T-helper 2 cell treated with Interferon-gamma antibody and Interleukin-4, amounts not matched to agents 5 μg/mL and 100 μg/mL, for 36 hours (primary cell): ENCODE measurements around the gene ATPAF2.

Experiments used
- DNase-seq: peaks from one replicate; pipeline ENCODE4 v3.0.0; 2021; ENCODE audit warnings: low spot score
- H3K27ac Mint-ChIP-seq: one replicate; pipeline ENCODE4 v1.8.0; 2021; ENCODE audit warnings: mild to moderate bottlenecking, mixed read lengths
- H3K27me3 Mint-ChIP-seq: one replicate; pipeline ENCODE4 v1.8.0; 2021; ENCODE audit warnings: low read depth, mixed read lengths
- H3K36me3 Mint-ChIP-seq: one replicate; pipeline ENCODE4 v1.8.0; 2021; ENCODE audit warnings: low read depth, mixed read lengths
- H3K4me1 Mint-ChIP-seq: one replicate; pipeline ENCODE4 v1.8.0; 2021; ENCODE audit warnings: low read depth, mixed read lengths
- H3K4me3 Mint-ChIP-seq: one replicate; pipeline ENCODE4 v1.8.0; 2022; ENCODE audit warnings: mild to moderate bottlenecking, moderate library complexity, mixed read lengths
- H3K9me3 Mint-ChIP-seq: one replicate; pipeline ENCODE4 v1.8.0; 2021; ENCODE audit warnings: mixed read lengths

ATPAF2 gene

DNA sequence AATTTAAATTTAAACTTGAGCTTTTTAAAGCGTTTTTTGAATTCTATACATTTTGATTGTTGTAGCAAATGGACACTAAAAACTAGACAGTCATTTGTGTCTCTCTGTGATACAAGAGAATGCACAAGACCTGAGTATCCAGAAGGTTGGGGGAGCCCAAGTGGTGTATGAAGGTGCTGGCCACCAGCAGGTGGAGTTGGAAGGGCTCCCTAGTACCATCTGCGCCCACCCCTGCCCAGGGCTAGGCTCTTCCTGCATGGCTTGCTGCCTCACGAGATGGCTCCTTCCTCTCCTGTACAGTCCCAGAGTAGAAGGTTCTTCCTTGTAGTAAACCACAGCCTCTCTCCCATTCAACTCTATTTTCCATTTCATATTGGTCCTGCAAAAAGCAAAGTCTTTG, 17.2 kb upstream of the ATPAF2 start:
- Mint-ChIP-seq H3K9me3 (no peaks in the 10 kb centered on the region), H3K4me3 (no peak overlapping the region), H3K27me3 (no peaks in the 10 kb centered on the region), H3K36me3 (peaks cover 26% of the 10 kb centered on the region), H3K4me1 (peaks cover 9% of the 10 kb centered on the region), H3K27ac (peak overlapping the region; percentile 5)
- DNase-seq: no peak

DNA sequence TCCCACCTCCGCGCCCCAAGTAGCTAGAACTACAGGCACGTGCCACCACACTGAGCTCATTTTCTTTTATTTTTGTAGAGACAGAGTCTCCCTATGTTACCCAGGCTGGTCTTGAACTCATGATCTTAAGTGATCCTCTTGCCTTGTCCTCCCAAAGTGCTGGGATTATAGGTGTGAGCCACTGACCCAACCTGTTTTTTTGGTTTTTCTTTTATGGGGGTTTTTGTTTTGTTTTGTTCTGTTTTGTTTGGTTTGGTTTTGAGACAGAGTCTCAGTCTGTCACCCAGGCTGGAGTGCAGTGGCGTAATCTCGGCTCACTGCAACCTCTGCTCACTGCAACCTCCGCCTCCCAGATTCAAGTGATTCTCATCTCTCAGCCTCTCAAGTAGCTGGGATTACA, 16.6 kb upstream of the ATPAF2 start:
- H3K27ac Mint-ChIP-seq: no peak overlapping the region
- no peaks in the 10 kb centered on the region for H3K27me3 Mint-ChIP-seq
- peaks cover 26% of the 10 kb centered on the region for H3K36me3 Mint-ChIP-seq
- no peak for DNase-seq
- no peaks in the 10 kb centered on the region for H3K9me3 Mint-ChIP-seq
- no peak overlapping the region for H3K4me3 Mint-ChIP-seq
- peaks cover 7% of the 10 kb centered on the region for H3K4me1 Mint-ChIP-seq

DNA sequence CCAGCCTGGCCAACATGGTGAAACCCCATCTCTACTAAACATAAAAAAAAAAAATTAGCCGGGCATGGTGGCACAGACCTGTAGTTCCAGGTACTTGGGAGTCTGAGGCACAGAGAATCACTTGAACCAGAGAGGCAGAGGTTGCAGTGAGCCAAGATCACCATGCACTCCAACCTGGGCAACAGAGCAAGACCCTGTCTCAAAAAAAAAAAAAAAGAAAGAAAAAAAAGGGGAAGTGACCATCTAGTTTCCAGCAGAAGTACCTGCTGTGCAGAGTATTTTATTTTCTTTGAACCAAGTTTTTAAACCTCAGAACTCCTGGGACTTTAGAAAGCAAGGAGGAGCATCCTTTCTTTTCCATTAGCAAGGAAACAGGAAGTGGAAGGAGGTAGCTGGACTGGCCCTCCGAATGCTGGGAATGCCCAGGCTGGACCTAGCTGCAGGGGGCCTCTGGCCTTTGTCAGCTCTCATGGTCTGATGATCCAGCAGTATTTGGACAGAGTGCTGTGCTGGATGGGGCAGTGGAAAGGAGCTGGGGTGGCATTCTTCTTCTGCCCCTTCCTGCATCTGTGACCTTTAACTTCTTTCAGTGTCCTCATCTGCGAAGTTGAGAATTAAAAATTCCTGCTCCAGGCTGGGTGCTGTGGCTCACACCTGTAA, 6.9 kb upstream of the ATPAF2 start:
- Mint-ChIP-seq H3K4me1 (peaks cover 10% of the 10 kb centered on the region), H3K4me3 (no peak overlapping the region), H3K9me3 (no peaks in the 10 kb centered on the region), H3K27ac (no peak overlapping the region), H3K27me3 (no peaks in the 10 kb centered on the region), H3K36me3 (peaks cover 11% of the 10 kb centered on the region)
- no peak for DNase-seq

DNA sequence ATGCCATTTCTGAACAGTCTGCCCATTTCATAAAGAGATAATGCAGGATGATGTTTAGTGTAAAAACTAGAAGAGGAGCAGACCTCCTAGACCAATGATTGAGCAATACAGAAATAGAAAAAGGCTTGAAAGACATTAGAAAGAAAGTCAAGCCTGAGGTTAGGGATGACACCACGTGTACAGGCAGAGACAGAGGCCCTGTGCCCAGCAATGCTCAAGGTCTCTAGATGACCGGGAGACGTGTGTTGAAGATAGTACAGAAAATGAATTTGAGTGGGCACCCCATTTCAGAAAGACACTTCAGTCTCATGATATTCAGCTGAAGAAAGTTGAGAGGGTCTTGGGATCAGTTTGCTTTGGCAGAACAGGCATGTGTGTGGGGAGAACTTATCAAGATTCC, 5.6 kb upstream of the ATPAF2 start:
- no peak overlapping the region for H3K27ac Mint-ChIP-seq
- no peak overlapping the region for H3K4me3 Mint-ChIP-seq
- peaks cover 18% of the 10 kb centered on the region for H3K4me1 Mint-ChIP-seq
- H3K36me3 Mint-ChIP-seq: peaks cover 11% of the 10 kb centered on the region
- no peaks in the 10 kb centered on the region for H3K9me3 Mint-ChIP-seq
- no peaks in the 10 kb centered on the region for H3K27me3 Mint-ChIP-seq
- no peak for DNase-seq

GRCh38 chr17:18043491-18043890, 4.5 kb upstream of the ATPAF2 start:
- H3K4me1 Mint-ChIP-seq: peaks cover 20% of the 10 kb centered on the region
- H3K27me3 Mint-ChIP-seq: no peaks in the 10 kb centered on the region
- no peak for DNase-seq
- no peaks in the 10 kb centered on the region for H3K9me3 Mint-ChIP-seq
- no peak overlapping the region for H3K4me3 Mint-ChIP-seq
- peaks cover 10% of the 10 kb centered on the region for H3K36me3 Mint-ChIP-seq
- no peak overlapping the region for H3K27ac Mint-ChIP-seq

- Mint-ChIP-seq H3K4me1 (peaks cover 24% of the 10 kb centered on the region), H3K27ac (no peak overlapping the region), H3K4me3 (no peak overlapping the region), H3K9me3 (no peaks in the 10 kb centered on the region), H3K27me3 (no peaks in the 10 kb centered on the region), H3K36me3 (peaks cover 10% of the 10 kb centered on the region)
- no peak for DNase-seq
Observed at GRCh38 chr17:18042983-18043382, 4.0 kb upstream of the ATPAF2 start.

DNA sequence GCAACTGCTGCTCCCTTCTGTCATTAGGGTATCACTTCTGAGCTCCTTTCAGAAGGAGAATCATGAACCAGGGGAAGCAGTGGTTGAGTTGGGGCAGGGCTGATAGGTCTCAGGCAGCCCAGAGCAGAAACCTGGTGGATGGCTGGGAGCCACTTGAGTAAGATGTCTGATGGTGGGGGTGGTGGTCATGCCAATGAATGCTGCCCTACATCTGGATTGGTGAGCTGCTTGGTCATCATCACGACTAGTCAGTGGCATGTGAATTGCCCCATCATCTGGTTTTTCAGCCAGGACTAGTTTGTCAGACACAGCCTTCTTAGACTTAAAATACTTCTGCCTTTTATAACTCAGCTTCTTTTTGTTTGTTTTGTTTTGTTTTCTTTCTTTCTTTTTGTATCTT, 2.8 kb upstream of the ATPAF2 start:
- Mint-ChIP-seq H3K4me1 (peaks cover 33% of the 10 kb centered on the region), H3K9me3 (no peaks in the 10 kb centered on the region), H3K27me3 (no peaks in the 10 kb centered on the region), H3K36me3 (peaks cover 7% of the 10 kb centered on the region), H3K4me3 (peak overlapping the region; percentile 90), H3K27ac (no peak overlapping the region)
- no peak for DNase-seq

DNA sequence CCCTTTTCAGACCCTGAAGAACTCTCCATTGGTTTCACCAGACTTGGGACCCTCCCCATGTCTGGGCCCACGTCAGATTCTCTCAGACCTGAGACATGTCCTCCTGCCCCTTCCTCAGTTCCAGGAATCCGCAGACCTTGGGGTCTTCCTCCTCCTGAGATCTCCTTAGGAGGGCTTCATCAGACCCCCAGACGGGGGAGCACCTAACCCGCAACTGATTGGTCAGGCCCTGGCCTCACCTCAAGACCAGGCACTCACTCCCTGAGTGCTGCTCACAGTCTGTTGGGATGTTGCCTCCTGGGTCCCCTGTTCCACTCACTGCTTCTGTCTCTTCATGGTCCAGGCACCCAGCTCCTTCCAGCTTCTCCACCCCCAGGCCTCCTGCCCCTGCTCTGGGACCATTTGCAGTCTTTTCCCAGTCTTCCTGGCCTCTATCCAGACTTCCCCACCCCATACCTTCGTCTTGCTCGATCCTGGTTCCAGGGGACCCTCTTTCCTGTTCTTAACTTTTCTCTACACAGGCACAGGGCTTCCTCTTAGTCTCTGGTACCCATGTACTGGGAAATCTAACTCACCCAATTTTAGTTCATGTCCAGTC, 1.4 kb upstream of the ATPAF2 start:
- no peak for DNase-seq
- peaks cover 33% of the 10 kb centered on the region for H3K4me1 Mint-ChIP-seq
- peak overlapping the region; percentile 90 for H3K4me3 Mint-ChIP-seq
- no peaks in the 10 kb centered on the region for H3K27me3 Mint-ChIP-seq
- H3K9me3 Mint-ChIP-seq: no peaks in the 10 kb centered on the region
- peaks cover 7% of the 10 kb centered on the region for H3K36me3 Mint-ChIP-seq
- peak overlapping the region; percentile 83 for H3K27ac Mint-ChIP-seq

- Mint-ChIP-seq H3K4me3 (peak overlapping the region; percentile 98), H3K9me3 (no peaks in the 10 kb centered on the region), H3K27ac (peak overlapping the region; percentile 97), H3K4me1 (peaks cover 33% of the 10 kb centered on the region), H3K27me3 (no peaks in the 10 kb centered on the region), H3K36me3 (peaks cover 6% of the 10 kb centered on the region)
- peak; percentile 9 for DNase-seq
Observed at GRCh38 chr17:18039535-18040260, 730 bp upstream of the ATPAF2 start.

- DNase-seq: peak; percentile 18
Observed at GRCh38 chr17:18038149-18038850, 668 bp downstream of the ATPAF2 start.

GRCh38 chr17:18037486-18037885, 1.5 kb downstream of the ATPAF2 start:
- no peaks in the 10 kb centered on the region for H3K27me3 Mint-ChIP-seq
- H3K27ac Mint-ChIP-seq: peak overlapping the region; percentile 97
- H3K9me3 Mint-ChIP-seq: no peaks in the 10 kb centered on the region
- no peak for DNase-seq
- peak overlapping the region; percentile 98 for H3K4me3 Mint-ChIP-seq
- H3K4me1 Mint-ChIP-seq: peaks cover 41% of the 10 kb centered on the region
- H3K36me3 Mint-ChIP-seq: peaks cover 3% of the 10 kb centered on the region

More at GRCh38 chr17:18038149-18038850, 668 bp downstream of the ATPAF2 start:
- no peaks in the 10 kb centered on the region for H3K27me3 Mint-ChIP-seq
- H3K9me3 Mint-ChIP-seq: no peaks in the 10 kb centered on the region
- H3K4me1 Mint-ChIP-seq: peaks cover 37% of the 10 kb centered on the region
- H3K36me3 Mint-ChIP-seq: peaks cover 3% of the 10 kb centered on the region
- H3K27ac Mint-ChIP-seq: peak overlapping the region; percentile 97
- peak overlapping the region; percentile 98 for H3K4me3 Mint-ChIP-seq

DNA sequence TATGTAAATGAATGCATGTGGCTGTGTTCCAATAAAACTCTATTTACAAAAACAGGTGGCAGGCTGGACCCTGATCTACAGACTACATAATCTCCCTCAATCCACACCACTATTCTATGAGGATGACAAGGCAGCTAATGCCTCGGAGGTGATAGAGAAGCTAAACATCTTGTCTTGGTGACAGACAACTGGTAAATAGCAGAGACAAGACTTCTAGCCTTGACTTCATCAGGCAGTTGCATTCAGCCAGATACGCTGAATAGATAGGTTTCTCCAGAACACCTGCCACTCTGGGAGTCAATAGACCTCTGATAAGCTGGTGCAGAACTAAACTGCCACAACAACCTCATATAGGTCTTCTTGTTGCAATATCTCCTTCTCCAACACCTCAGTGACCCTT, 3.3 kb downstream of the ATPAF2 start:
- H3K36me3 Mint-ChIP-seq: peaks cover 3% of the 10 kb centered on the region
- H3K4me1 Mint-ChIP-seq: peaks cover 38% of the 10 kb centered on the region
- H3K4me3 Mint-ChIP-seq: no peak overlapping the region
- H3K27me3 Mint-ChIP-seq: no peaks in the 10 kb centered on the region
- DNase-seq: no peak
- H3K9me3 Mint-ChIP-seq: no peaks in the 10 kb centered on the region
- H3K27ac Mint-ChIP-seq: no peak overlapping the region

DNA sequence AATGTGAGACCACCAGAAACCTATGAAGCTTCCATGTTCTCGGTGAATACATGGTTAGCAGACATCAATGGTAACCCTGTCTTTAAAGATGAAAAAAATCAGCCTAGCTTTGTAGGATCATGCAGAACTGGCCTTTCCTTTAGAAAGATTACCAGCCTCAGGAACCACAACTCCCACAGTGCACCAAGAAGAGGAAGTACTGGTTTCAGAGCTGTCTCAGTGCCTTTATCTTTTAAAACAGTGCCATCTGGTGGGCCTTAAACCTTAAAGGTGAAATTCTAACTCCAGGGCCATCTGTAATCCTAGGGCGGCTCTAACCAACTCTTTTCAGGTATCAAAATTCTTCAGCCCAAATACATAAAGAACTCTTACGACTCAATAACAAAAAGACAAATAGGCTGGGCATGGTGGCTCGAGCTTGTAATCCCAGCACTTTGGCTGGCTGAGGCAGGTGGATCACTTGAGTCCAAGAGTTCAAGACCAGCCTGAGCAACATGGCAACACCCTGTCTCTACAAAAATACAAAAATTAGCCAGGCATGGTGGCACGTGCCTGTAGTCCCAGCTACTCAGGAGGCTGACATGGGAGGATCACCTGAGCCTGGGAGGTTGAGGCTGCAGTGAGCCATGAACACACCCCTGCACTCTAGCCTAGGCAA, 5.4 kb downstream of the ATPAF2 start:
- H3K27me3 Mint-ChIP-seq: no peaks in the 10 kb centered on the region
- DNase-seq: peak; percentile 52
- H3K36me3 Mint-ChIP-seq: peaks cover 1% of the 10 kb centered on the region
- H3K4me3 Mint-ChIP-seq: no peak overlapping the region
- H3K4me1 Mint-ChIP-seq: peaks cover 29% of the 10 kb centered on the region
- H3K27ac Mint-ChIP-seq: peak overlapping the region; percentile 13
- no peaks in the 10 kb centered on the region for H3K9me3 Mint-ChIP-seq
